Head of caudate nucleus (tissue), 42 donors: Measurements from ENCODE around the gene ANKRD6.
"Not testable (repeated sequence)": the region's sequence is repeated elsewhere in the genome, so short reads cannot be mapped to it uniquely, and the experiment has no call there.

Experiments used
- DNase-seq, 42 donors: peaks; one replicate each; pipeline versions ENCODE4 v3.0.0 to v3.0.0-alpha.2; 2020 to 2021; ENCODE audit warnings: mixed read lengths in 7 of 42
- intact Hi-C: fragments of 100-400 bp; cut with DNase I; formaldehyde crosslinking; loops from one replicate; pipeline ENCODE4 v1.15.0; 2022

Gene ANKRD6

GRCh38 chr6:89611666-89612065 lies 178.7 kb downstream of the ANKRD6 start:
- DNase-seq = no peak
- intact Hi-C loops = no loop called here

DNA sequence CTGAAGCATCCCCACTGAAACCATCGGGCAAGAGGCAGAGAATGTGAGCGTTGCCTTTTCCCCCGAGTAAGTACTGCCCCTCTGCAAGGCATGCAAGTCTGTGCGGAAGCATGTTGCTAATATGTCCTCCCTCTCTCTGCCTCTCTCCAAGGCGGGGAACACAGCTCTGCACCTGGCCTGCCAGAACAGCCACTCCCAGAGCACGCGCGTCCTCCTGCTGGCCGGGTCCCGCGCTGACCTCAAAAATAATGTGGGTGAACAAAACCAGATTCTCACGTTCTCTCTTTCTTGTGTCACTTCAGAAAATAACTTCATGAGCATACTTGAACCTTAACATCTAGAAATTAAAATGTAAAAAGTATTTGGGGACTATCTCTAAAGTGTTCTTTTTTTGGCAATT lies 179.2 kb downstream of the ANKRD6 start:
- intact Hi-C loops = no loop called here

DNA sequence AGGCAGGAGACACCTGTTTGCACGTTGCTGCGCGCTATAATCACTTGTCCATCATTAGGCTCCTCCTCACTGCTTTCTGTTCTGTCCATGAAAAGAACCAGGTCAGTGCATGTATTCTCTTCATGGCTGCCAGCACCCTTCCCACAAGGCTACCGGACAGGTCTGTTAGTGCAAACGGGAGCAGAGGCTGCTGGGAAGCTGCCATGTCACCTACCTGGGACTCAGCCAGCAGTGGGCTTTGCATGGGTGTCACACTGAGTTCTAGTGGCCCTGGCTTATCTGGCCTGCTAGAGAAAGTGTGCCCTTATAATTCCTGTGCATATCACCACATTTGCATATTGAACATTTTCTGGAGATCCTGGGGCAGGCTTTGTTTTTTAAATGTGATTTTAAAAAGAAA lies 180.8 kb downstream of the ANKRD6 start:
- intact Hi-C loops = no loop called here
- DNase-seq = no peak

More for the DNA sequence above, 179.2 kb downstream of the ANKRD6 start:
- DNase-seq = peak in 1 of 42 donors; percentile 12

DNA sequence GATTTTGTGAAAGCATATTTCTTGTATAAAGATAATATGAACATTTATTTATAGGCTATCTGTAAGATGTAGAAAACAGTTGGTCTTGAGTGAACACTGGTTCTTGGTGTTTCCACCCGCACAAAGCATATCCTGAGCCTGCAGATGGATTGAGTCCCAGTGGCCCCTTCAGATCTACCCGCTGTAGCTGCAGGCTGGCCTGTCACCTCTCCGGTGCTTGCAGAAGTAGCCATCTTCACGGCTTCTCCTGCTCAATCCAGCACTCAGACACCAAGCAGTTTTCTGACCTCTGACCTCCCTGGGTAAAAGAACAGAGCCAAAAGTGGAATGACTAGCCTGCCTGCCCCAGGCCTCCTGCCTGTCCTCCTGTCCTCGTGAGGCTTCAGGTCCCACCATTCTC lies 182.9 kb downstream of the ANKRD6 start:
- DNase-seq = no peak
- intact Hi-C loops = no loop called here

DNA sequence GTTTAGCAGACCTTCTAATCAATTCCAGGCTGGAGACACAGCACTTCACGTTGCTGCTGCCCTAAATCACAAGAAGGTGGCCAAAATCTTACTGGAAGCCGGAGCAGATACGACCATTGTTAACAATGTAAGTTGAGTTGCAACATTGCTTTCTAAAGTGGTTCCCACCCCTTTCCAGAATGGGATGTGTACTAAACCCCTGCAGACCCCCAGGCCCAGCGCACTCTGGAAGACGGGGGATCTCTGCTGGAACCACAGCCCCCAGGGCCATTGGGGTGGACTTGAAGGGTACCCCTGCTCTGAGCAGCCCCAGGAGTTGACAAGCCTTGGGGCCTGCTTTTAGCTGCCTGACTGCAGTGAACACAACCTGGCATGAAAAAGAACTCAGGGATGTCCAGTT lies 183.6 kb downstream of the ANKRD6 start:
- DNase-seq = no peak
- intact Hi-C loops = no loop called here

DNA sequence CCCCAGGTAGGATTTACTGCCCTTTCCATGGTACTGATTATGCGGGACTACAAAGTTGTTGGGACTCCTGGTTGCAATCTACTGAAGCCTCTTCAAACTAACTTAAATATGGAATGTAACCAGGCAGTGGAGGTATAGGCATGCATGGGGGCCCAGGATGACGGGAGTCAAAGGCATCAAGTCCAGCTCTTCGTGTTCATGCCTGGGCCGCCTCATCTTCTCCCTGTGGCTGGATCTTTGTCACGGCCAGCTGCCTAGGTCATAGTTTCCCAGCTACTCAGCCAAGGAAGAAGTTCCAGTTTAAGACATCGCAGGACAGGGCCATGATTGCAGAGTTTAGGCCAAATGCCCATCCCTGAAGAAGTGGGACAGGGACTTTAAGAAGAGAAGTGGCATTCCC lies 185.1 kb downstream of the ANKRD6 start:
- intact Hi-C loops = no loop called here
- DNase-seq = no peak

DNA sequence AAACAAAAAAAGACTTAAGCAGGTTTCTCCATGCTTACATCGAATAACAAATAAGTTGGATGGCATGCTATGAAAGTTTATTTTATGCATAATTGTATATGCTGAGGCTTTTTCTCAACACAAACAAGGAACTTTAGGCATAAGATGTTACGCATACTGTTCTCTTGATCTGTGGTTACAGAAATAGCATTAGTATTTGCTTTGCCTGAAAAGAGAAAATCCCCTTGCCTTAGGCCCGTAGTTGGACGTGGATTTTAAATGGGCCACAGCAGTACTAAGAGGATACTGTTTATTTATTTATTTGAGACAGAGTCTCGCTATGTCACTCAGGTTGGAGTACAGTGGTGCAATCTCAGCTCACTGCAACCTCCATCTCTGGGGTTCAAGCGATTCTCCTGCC lies 186.6 kb downstream of the ANKRD6 start:
- intact Hi-C loops = no loop called here
- no peak for DNase-seq

- DNase-seq = no peak
- intact Hi-C loops = no loop called here
Observed at GRCh38 chr6:89623749-89624148, 190.8 kb downstream of the ANKRD6 start.

- intact Hi-C loops = no loop called here
- DNase-seq = peak in 22 of 42 donors; percentile 4 to 56 (median 24)
Observed at GRCh38 chr6:89630488-89630887, 197.5 kb downstream of the ANKRD6 start.

DNA sequence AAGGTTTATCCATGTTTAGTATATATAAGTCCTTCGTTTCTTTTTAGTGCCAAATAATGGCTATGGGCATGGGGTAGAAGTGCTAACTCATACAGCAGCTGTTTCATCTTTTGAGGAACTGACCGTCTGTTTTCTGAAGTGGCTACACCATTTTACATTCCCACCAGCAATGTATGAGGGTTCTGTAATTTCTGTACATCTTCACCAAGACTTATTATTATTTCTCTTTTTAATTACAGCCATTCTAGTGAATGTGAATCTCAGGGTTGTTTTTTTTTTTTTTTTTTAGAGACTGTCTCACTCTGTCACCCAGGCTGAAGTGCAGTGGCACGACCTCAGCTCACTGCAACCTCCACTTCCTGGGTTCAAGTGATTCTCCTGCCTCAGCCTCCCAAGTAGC lies 203.5 kb downstream of the ANKRD6 start:
- intact Hi-C loops, DNase-seq: not testable (repeated sequence)

- intact Hi-C loops = no loop called here
Observed at GRCh38 chr6:89637960-89638319, 205.0 kb downstream of the ANKRD6 start.

DNA sequence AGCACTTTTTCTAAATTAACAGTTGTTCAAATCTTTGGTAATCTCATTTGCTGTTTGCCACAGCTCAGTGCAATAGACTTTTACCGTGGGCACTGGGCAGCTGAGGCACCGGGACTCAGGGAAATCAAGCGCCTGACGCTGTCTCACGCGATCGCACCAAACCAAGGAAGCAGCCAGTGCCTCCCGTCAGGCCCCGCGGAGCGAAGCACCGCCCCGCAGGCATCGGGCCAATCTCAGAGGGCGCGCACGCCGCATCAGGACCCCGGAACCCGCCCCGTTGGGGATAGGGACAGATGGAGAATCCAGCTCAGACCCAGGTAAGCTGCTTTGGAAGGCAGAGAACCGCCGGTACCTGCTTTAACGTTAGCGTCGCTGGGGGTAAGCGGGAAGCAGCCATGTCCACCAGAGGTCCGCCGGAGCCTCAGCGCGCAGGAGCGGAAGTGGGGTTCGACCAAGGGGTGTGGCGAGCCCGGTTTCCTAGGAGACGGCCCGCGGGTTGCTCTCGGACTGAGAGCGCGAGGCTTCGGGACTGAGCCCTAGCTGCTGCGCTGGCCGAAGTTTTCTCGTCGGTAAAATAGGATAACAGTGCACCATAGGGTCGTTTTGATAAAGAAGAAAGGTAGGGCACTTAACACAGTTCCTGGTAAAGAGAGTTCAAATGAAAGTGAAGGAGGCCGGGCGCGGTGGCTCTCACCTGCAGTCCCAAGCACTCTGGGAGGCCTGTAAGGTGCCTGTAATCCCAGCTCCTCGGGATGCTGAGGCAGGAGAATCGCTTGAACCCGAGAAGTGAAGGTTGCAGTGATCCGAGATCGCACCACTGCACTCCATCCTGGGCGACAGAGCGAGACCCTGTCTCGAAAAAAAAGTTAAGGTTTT lies 205.6 kb downstream of the ANKRD6 start, which contains the start of gene LYRM2:
LYRM2 (minus strand) TSS at position 428 of the 876 bp plus-strand sequence; CDS start at position 397, 31 bp downstream.
- DNase-seq = peak; percentile 87 to 98 (median 96)
- intact Hi-C loops = no loop called here

More at GRCh38 chr6:89637960-89638319, 205.0 kb downstream of the ANKRD6 start:
- DNase-seq = peak in 2 of 42 donors; percentile 6 to 44

- intact Hi-C loops = no loop called here
- no peak for DNase-seq
Observed at GRCh38 chr6:89640804-89641203, 207.9 kb downstream of the ANKRD6 start.

- DNase-seq, intact Hi-C loops: not testable (repeated sequence)
Observed at GRCh38 chr6:89641581-89641980, 208.6 kb downstream of the ANKRD6 start.

GRCh38 chr6:89642956-89643355 lies 210.0 kb downstream of the ANKRD6 start:
- intact Hi-C loops = no loop called here
- peak in 3 of 42 donors; percentile 5 to 50 (median 35) for DNase-seq

GRCh38 chr6:89643406-89643805 lies 210.5 kb downstream of the ANKRD6 start:
- DNase-seq = peak in 8 of 42 donors; percentile 5 to 40 (median 14)
- intact Hi-C loops = no loop called here

- intact Hi-C loops = no loop called here
- no peak for DNase-seq
Observed at GRCh38 chr6:89644864-89645263, 211.9 kb downstream of the ANKRD6 start.

DNA sequence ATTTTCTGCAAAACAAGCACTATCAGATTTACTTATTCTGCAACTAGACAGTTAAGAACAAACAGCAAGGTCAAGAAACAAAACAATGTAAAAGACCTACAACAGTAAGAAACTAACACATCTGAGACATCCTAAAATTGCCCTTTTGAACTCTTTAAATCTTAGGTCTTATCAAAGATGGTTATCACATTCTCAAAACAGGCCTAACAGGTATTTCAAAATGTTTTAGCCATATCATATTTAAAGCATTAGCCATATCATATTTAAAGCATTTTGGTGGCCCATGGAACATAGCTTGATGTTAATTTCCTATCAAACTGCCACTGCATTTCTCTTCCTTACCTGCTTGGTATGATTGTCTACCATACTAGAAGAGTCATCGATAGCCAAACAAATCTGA lies 216.7 kb downstream of the ANKRD6 start:
- intact Hi-C loops = no loop called here
- DNase-seq = no peak

DNA sequence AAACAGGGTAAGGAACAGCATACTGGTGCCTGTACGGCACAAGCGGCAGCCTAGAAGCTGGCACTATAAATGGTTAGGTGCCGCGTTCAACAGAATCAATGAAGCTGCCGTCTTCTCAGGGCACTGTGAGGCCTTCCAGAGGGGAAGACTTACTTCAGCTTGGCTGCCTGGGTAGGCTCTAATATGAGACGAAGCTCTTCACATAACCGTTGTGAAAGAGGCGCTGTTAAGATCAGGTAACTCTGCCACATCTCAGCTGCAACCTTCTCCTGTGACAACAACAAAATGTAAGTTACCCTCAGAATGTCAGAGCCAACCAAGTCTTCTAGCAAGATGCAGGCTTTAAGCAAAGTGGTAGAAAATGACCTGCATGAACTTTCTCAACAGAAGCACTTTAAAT lies 217.6 kb downstream of the ANKRD6 start:
- no peak for DNase-seq
- intact Hi-C loops = no loop called here

- DNase-seq = no peak
- intact Hi-C loops = no loop called here
Observed at GRCh38 chr6:89655122-89655521, 222.2 kb downstream of the ANKRD6 start.
